Keratinocyte (primary cell): ENCODE data around the gene SKIC2. TPM values are rescaled to one million over a fixed set of nuclear protein-coding genes. Genes with fewer than 3 reads are reported as not detected.

Experiments
- DNase-seq: peaks from one replicate; pipeline ENCODE4 v3.0.0-alpha.2; 2011; ENCODE audit warnings: low read depth, missing footprints, low spot score
- FAIRE-seq: peaks from 2 replicates; lab custom pipeline; 2011; peaks lifted over from hg19 to GRCh38; lab: Jason Lieb, UNC
- H2AFZ ChIP-seq: 2 replicates; pipeline ENCODE4 v1.6.0; 2012; ENCODE audit warnings: low read length, control low read depth, inconsistent platforms; ENCODE audit not compliant: control insufficient read depth
- H3K27ac ChIP-seq: 2 replicates; pipeline ENCODE4 v1.5.1; 2011; ENCODE audit warnings: low read length; ENCODE audit not compliant: control insufficient read depth, insufficient read depth
- H3K27me3 ChIP-seq: 3 replicates; pipeline ENCODE4 v1.6.0; 2011; ENCODE audit warnings: low read length; ENCODE audit not compliant: control insufficient read depth, insufficient read depth; ENCODE audit errors: extremely low read depth
- H3K36me3 ChIP-seq, 2 experiments: 2 replicates in 1 of 2; 3 replicates in 1 of 2; pipeline ENCODE4 v1.5.1; 2011; ENCODE audit warnings: low read length in 2 of 2, mild to moderate bottlenecking in 1 of 2; ENCODE audit not compliant: control insufficient read depth in 2 of 2, insufficient read depth in 2 of 2; ENCODE audit errors: extremely low read depth in 1 of 2
- H3K4me1 ChIP-seq: 3 replicates; pipeline ENCODE4 v1.5.1; 2011; ENCODE audit warnings: low read length; ENCODE audit not compliant: control insufficient read depth, insufficient read depth; ENCODE audit errors: extremely low read depth
- H3K4me2 ChIP-seq: 3 replicates; pipeline ENCODE4 v1.6.0; 2011; ENCODE audit warnings: low read depth, low read length; ENCODE audit not compliant: control insufficient read depth, insufficient read depth; ENCODE audit errors: extremely low read depth
- H3K4me3 ChIP-seq, 3 experiments: fragments of 200-600 bp in 1 of 3; sonication (generic) in 1 of 3; 2 replicates in 2 of 3; 3 replicates in 1 of 3; pipeline ENCODE4 v1.5.1; 2011 to 2016; ENCODE audit warnings: low read length in 3 of 3, mild to moderate bottlenecking in 3 of 3, control low read depth in 2 of 3, inconsistent platforms in 1 of 3, low read depth in 1 of 3, mixed read lengths in 1 of 3, mixed run types in 1 of 3, moderate library complexity in 1 of 3; ENCODE audit not compliant: control insufficient read depth in 2 of 3, insufficient read depth in 2 of 3; ENCODE audit errors: extremely low read depth in 1 of 3
- H3K79me2 ChIP-seq: 2 replicates; pipeline ENCODE4 v1.6.0; 2012; ENCODE audit warnings: low read length; ENCODE audit not compliant: control insufficient read depth, insufficient read depth
- H3K9ac ChIP-seq: 3 replicates; pipeline ENCODE4 v1.6.0; 2011; ENCODE audit warnings: low read length; ENCODE audit not compliant: control insufficient read depth, insufficient read depth; ENCODE audit errors: extremely low read depth
- H3K9me1 ChIP-seq: 3 replicates; pipeline ENCODE4 v1.6.0; 2011; ENCODE audit warnings: low read length; ENCODE audit not compliant: control insufficient read depth, insufficient read depth; ENCODE audit errors: extremely low read depth
- H3K9me3 ChIP-seq: 2 replicates; pipeline ENCODE4 v1.5.1; 2012; ENCODE audit warnings: low read depth, low read length; ENCODE audit not compliant: control insufficient read depth
- H4K20me1 ChIP-seq: 3 replicates; pipeline ENCODE4 v1.6.0; 2011; ENCODE audit warnings: low read length; ENCODE audit not compliant: control insufficient read depth, insufficient read depth; ENCODE audit errors: extremely low read depth
- EZH2 ChIP-seq: IDR thresholded peaks from one replicate; pipeline ENCODE4 v1.6.1; 2012; ENCODE audit warnings: inconsistent platforms, mild to moderate bottlenecking, low read length, moderate library complexity
- dilution Hi-C: fragments of 300-500 bp; cut with MboI; formaldehyde crosslinking; loops from one replicate; pipeline ENCODE4 v1.7.0; 2020; ENCODE audit warnings: low sequenced_read_pairs; ENCODE audit not compliant: extremely low pct_ligation_motif_present
- polyA plus RNA-seq, 5 experiments: library from polyadenylated mRNA; depleted of rRNA in 3 of 5; stranded (reverse) in 3 of 5; stranded (forward) in 1 of 5; unstranded in 1 of 5; fragments of >200 nt; gene quantifications; 1 replicate in 1 of 5; 2 replicates in 3 of 5; 3 replicates in 1 of 5; pipeline versions ENCODE4 v1.2.1 to v1.2.3, GENCODE V29; 2011 to 2012; ENCODE audit warnings: missing spikeins in 2 of 5, low read depth in 1 of 5, low replicate concordance in 1 of 5
- TF ChIP-seq, protein P1 (sequence below), 3 experiments: IDR thresholded peaks in 1 of 3; conservative IDR thresholded peaks in 1 of 3; optimal IDR thresholded peaks in 1 of 3; 2 replicates in 2 of 3; 3 replicates in 1 of 3; pipeline versions ENCODE3 to v1.5.1; 2011; ENCODE audit warnings: low read length in 3 of 3, mild to moderate bottlenecking in 3 of 3, moderate library complexity in 2 of 3, control low read depth in 1 of 3, inconsistent platforms in 1 of 3; ENCODE audit not compliant: insufficient read depth in 2 of 3; ENCODE audit errors: extremely low read depth in 1 of 3

Gene SKIC2
- polyA plus RNA-seq, 1 donor (not counting 4 experiments of a cell fraction or from before 2014, with no cell fraction given): 24.5 TPM

- H4K20me1 ChIP-seq: no peaks in the 10 kb centered on the region
- peaks cover 8% of the 10 kb centered on the region for H3K27me3 ChIP-seq
- H3K4me1 ChIP-seq: peaks cover 21% of the 10 kb centered on the region
- no peaks in the 10 kb centered on the region for H3K9me3 ChIP-seq
- dilution Hi-C loops: no loop called here
- H3K9ac ChIP-seq: no peak overlapping the region
- H3K79me2 ChIP-seq: no peaks in the 10 kb centered on the region
- H3K4me2 ChIP-seq: peak overlapping the region; percentile 90
- H2AFZ ChIP-seq: peak overlapping the region; percentile 94
- no peak overlapping the region for H3K27ac ChIP-seq
- DNase-seq (no peak), FAIRE-seq (no peak)
- H3K9me1 ChIP-seq: no peaks in the 10 kb centered on the region
- TF ChIP-seq, protein P1, sequence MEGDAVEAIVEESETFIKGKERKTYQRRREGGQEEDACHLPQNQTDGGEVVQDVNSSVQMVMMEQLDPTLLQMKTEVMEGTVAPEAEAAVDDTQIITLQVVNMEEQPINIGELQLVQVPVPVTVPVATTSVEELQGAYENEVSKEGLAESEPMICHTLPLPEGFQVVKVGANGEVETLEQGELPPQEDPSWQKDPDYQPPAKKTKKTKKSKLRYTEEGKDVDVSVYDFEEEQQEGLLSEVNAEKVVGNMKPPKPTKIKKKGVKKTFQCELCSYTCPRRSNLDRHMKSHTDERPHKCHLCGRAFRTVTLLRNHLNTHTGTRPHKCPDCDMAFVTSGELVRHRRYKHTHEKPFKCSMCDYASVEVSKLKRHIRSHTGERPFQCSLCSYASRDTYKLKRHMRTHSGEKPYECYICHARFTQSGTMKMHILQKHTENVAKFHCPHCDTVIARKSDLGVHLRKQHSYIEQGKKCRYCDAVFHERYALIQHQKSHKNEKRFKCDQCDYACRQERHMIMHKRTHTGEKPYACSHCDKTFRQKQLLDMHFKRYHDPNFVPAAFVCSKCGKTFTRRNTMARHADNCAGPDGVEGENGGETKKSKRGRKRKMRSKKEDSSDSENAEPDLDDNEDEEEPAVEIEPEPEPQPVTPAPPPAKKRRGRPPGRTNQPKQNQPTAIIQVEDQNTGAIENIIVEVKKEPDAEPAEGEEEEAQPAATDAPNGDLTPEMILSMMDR (optimal IDR thresholded peaks at IDR 0.05 in 1 of 3, IDR thresholded peaks at IDR 0.05 in 1 of 3, conservative IDR thresholded peaks at IDR 0.05 in 1 of 3; ENCODE audit: extremely low read depth in 1 of 3, insufficient read depth in 2 of 3, low read length in 3 of 3): no peak
- no peak for TF ChIP-seq EZH2
- no peak overlapping the region for H3K4me3 ChIP-seq
- H3K36me3 ChIP-seq: peaks cover 2 to 4% of the 10 kb centered on the region in 2 experiments
Measured at GRCh38 chr6:31946370-31946885, 12.5 kb upstream of the SKIC2 start.

DNA sequence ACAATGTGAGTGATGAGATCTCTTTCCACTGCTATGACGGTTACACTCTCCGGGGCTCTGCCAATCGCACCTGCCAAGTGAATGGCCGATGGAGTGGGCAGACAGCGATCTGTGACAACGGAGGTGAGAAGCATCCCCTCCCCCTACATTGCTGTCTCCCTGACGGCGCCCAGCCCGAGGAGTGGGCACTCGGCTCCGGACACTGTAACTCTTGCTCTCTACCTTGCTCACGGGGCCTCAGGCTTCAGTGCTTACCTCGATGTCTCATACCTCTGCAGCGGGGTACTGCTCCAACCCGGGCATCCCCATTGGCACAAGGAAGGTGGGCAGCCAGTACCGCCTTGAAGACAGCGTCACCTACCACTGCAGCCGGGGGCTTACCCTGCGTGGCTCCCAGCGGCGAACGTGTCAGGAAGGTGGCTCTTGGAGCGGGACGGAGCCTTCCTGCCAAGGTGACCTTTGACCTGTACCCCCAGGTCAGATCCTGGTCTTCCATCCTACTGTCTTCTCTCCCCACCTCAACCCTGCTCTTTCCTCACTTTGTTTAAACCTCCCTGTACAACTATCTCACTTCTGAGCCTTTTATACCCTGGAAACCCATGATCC, 11.8 kb upstream of the SKIC2 start:
- Histone ChIP-seq H3K4me1 (peaks cover 21% of the 10 kb centered on the region), H3K9me3 (no peaks in the 10 kb centered on the region), H3K4me2 (no peak overlapping the region), H3K4me3 (no peak overlapping the region), H3K27ac (no peak overlapping the region), H3K9me1 (no peaks in the 10 kb centered on the region), H4K20me1 (no peaks in the 10 kb centered on the region), H3K79me2 (no peaks in the 10 kb centered on the region), H3K9ac (no peak overlapping the region), H3K36me3 (peaks cover 8 to 9% of the 10 kb centered on the region in 2 experiments), H2AFZ (no peak overlapping the region), H3K27me3 (peaks cover 8% of the 10 kb centered on the region)
- DNase-seq (no peak), FAIRE-seq (no peak)
- TF ChIP-seq, protein P1 (optimal IDR thresholded peaks at IDR 0.05 in 1 of 3, IDR thresholded peaks at IDR 0.05 in 1 of 3, conservative IDR thresholded peaks at IDR 0.05 in 1 of 3; ENCODE audit: extremely low read depth in 1 of 3, insufficient read depth in 2 of 3, low read length in 3 of 3): no peak
- TF ChIP-seq EZH2: no peak
- dilution Hi-C loops: no loop called here
